Stimulated activated CD4-positive, alpha-beta T cell treated with anti-CD3 and anti-CD28 coated beads, Interleukin-12 subunit alpha, Interleukin-12 subunit beta, amount 100 ng/mL, for 48 hours (primary cell): Measurements from ENCODE around the gene FSTL4.
"Not testable (repeated sequence)": the region's sequence is repeated elsewhere in the genome, so short reads cannot be mapped to it uniquely, and the experiment has no call there.

Experiments
- DNase-seq, 3 donors: peaks; one replicate each; pipeline ENCODE4 v3.0.0-alpha.2; 2020; ENCODE audit warnings: low read depth in 2 of 3, low spot score in 1 of 3

Gene FSTL4

GRCh38 chr5:133233616-133234015, 378.7 kb downstream of the FSTL4 start:
- no peak for DNase-seq

- no peak for DNase-seq
Measured at GRCh38 chr5:133232911-133233310, 379.4 kb downstream of the FSTL4 start.

GRCh38 chr5:133232435-133232834, 379.9 kb downstream of the FSTL4 start:
- no peak for DNase-seq

- DNase-seq: no peak
Measured at GRCh38 chr5:133232011-133232410, 380.3 kb downstream of the FSTL4 start.

- no peak for DNase-seq
Measured at GRCh38 chr5:133230823-133231578, 381.3 kb downstream of the FSTL4 start.

GRCh38 chr5:133229931-133230664, 382.2 kb downstream of the FSTL4 start:
- no peak for DNase-seq

GRCh38 chr5:133228316-133228715, 384.0 kb downstream of the FSTL4 start:
- no peak for DNase-seq

- no peak for DNase-seq
Measured at GRCh38 chr5:133227897-133228296, 384.4 kb downstream of the FSTL4 start.

GRCh38 chr5:133227082-133227481, 385.3 kb downstream of the FSTL4 start:
- no peak for DNase-seq

- DNase-seq: no peak
Measured at GRCh38 chr5:133226186-133226585, 386.2 kb downstream of the FSTL4 start.

GRCh38 chr5:133225671-133226152, 386.6 kb downstream of the FSTL4 start:
- no peak for DNase-seq

- no peak for DNase-seq
Measured at GRCh38 chr5:133222979-133223378, 389.4 kb downstream of the FSTL4 start.

GRCh38 chr5:133222521-133222920, 389.8 kb downstream of the FSTL4 start:
- DNase-seq: no peak

GRCh38 chr5:133222040-133222439, 390.3 kb downstream of the FSTL4 start:
- DNase-seq: no peak

- no peak for DNase-seq
Measured at GRCh38 chr5:133220851-133221674, 391.3 kb downstream of the FSTL4 start.

- no peak for DNase-seq
Measured at GRCh38 chr5:133219296-133219695, 393.0 kb downstream of the FSTL4 start.

GRCh38 chr5:133216138-133216537, 396.2 kb downstream of the FSTL4 start:
- DNase-seq: not testable (repeated sequence)

GRCh38 chr5:133214153-133214820, 398.1 kb downstream of the FSTL4 start:
- DNase-seq: no peak

- DNase-seq: no peak
Measured at GRCh38 chr5:133205649-133206048, 406.7 kb downstream of the FSTL4 start.

- no peak for DNase-seq
Measured at GRCh38 chr5:133205204-133205603, 407.1 kb downstream of the FSTL4 start.
